H54 (cell line): ENCODE measurements around the gene COL27A1.

ENCODE experiments used
- DNase-seq: peaks from one replicate; pipeline ENCODE4 v3.0.0; 2011; ENCODE audit warnings: low spot score, mixed read lengths; ENCODE audit not compliant: insufficient read length
- FAIRE-seq: peaks from 3 replicates; lab custom pipeline; 2011; peaks lifted over from hg19 to GRCh38; lab: Jason Lieb, UNC
- POLR2A ChIP-seq: IDR thresholded peaks from 2 replicates; pipeline ENCODE4 v1.6.1; 2011; ENCODE audit warnings: low read depth, mild to moderate bottlenecking, low read length

COL27A1 gene

GRCh38 chr9:114282104-114282485, 126.8 kb downstream of the COL27A1 start:
- DNase-seq (no peak), FAIRE-seq (no peak)
- no peak for TF ChIP-seq POLR2A

DNA sequence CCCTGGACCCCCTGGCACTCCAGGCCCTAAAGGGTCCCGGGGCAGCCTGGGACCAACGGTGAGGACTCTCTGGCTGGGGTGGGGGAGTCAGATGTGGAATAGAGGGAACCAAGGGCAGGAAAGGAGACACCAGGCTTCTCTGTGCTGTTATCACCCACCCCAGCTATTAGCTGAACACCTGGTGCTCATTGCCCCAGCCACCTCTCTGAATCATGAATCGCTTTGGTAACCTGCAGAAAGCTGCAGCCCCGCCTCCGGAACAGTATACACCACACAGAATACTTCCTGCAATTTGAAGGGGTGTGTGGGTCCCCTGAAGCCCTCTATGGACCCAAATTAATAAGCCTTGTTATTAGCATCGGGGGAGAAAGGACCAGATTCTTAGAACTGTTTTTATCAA, 127.2 kb downstream of the COL27A1 start:
- DNase-seq (no peak), FAIRE-seq (no peak)
- TF ChIP-seq POLR2A: no peak

- FAIRE-seq (peak; percentile 80), DNase-seq (no peak)
Observed at GRCh38 chr9:114282926-114283325, 127.6 kb downstream of the COL27A1 start.

DNA sequence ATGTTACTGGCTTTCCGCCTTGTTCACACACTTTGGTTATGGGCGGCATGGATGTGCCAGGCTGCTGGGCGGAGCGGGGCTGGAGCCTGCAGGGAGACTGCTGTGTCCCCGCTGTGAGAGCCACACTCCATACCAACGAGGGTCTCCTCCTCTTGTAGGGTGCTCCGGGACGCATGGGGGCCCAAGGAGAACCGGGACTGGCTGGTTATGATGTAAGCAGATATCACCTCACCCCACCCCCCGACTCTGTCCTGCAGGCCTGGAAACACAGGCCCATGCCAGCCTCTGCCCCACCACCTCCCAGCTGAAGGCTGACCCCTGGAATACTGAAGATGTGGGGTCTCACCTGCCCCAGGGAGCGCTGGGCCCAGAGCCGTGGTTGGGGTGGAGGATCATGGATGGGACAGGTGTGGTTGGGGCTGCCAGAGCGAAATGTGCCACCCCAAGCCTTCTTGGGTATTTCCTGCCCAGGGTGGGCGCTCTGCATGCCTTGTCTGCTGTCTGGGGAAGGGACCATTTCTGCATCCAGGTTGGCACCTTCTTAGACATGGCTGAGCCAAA, 128.3 kb downstream of the COL27A1 start:
- DNase-seq (no peak), FAIRE-seq (no peak)
- no peak for TF ChIP-seq POLR2A

More at GRCh38 chr9:114282926-114283325, 127.6 kb downstream of the COL27A1 start:
- TF ChIP-seq POLR2A: no peak

DNA sequence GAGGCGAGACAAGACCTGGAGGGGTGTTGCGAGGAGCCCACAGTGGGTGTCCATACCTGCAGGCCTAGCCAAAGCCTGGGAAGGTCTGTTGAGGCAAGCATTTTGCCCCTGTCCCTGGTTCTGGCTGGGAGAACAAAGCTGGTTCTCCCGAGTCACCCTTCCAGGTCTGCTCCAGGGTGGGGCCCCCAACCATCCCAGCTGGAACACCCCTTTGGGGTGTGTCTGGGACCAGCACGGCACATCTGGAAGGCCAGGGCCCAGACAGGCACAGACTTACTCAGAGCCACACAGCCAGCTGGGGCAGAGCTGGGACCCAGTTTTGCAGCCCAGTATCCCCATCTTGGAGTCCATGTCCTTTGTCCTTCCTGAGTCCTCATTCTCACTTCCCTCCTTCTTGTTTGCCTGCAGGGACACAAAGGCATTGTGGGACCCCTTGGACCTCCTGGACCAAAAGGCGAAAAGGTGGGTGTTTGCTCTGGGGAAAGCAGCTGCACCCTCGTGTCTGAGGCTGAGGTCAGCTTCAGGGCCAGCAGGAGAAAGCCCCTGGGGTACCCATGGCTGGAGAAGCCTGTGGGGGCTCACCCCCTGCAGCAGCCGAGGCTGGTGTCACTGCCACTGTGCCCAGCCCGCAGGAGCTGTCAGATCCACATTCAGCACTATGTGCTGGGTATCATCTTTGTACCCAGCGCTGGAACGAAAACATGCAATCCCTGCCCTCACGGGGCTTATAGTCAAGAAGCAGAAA, 129.2 kb downstream of the COL27A1 start:
- DNase-seq: no peak
- no peak for FAIRE-seq
- no peak for TF ChIP-seq POLR2A

GRCh38 chr9:114285166-114285867, 130.0 kb downstream of the COL27A1 start:
- TF ChIP-seq POLR2A: no peak
- FAIRE-seq (peak; percentile 72), DNase-seq (peak; percentile 76)

DNA sequence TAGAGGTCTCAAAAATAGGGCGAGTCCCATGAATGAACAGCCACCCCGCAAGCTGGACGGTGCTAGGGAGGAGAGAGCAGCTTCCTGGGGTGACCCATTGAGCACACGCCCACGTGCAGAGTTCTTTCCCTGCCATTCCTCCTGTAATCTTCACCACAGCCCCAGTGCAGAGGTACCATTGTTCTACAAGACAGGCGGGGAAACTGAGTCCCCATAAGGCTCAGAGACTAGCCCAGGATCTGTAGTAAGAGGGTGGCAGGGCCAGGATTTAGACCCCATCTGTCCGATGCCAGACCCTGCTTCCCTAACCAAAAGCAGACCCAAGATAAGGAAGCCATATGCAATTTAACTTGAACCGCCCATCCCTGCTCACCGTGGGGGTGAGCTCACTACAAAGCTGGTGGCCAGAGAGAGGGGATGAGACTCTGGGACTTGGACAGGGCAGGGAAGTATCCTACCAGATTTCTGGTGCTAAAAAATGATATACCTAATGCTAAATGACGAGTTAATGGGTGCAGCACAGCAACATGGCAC, 130.9 kb downstream of the COL27A1 start:
- no peak for FAIRE-seq
- TF ChIP-seq POLR2A: no peak
- no peak for DNase-seq

DNA sequence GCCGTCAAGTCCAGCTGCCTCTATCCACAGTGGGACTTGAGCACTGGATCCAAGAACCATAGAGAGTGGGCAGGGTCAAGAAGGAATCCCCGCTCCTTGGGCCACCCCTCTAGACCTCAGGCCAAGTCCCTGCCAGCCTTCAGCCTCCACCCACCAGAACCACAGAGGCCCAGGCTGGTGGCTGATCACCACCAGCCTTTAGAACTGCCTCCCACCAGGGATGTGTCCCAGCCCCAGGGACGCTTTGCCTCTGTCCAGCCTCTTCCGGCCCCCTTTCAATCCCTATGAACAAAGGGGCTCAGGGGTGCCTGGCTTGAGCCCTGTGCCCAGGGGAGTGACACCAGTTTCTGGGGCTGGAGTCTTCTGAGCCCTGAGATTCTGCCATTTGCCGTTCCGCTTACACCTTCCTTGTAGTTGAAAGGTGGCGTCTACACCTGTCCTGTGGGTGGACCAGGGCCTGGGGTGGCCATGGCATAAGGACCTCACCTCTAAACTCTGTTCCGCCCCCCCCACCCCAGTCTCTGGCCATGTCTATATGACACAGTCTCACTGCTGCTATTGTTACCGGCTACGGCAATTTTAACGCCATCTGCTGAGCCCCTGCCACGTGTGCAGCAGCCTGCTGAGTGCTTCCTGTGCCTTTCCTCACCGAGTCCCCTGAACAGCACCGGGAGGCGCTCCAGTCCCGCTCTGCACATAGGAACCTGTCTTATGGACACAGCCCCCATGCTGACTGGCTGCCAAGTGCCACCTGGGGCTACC, 131.8 kb downstream of the COL27A1 start:
- no peak for DNase-seq
- TF ChIP-seq POLR2A: no peak
- FAIRE-seq: no peak

- TF ChIP-seq POLR2A: no peak
- DNase-seq: no peak
- no peak for FAIRE-seq
Observed at GRCh38 chr9:114287763-114288192, 132.4 kb downstream of the COL27A1 start.

DNA sequence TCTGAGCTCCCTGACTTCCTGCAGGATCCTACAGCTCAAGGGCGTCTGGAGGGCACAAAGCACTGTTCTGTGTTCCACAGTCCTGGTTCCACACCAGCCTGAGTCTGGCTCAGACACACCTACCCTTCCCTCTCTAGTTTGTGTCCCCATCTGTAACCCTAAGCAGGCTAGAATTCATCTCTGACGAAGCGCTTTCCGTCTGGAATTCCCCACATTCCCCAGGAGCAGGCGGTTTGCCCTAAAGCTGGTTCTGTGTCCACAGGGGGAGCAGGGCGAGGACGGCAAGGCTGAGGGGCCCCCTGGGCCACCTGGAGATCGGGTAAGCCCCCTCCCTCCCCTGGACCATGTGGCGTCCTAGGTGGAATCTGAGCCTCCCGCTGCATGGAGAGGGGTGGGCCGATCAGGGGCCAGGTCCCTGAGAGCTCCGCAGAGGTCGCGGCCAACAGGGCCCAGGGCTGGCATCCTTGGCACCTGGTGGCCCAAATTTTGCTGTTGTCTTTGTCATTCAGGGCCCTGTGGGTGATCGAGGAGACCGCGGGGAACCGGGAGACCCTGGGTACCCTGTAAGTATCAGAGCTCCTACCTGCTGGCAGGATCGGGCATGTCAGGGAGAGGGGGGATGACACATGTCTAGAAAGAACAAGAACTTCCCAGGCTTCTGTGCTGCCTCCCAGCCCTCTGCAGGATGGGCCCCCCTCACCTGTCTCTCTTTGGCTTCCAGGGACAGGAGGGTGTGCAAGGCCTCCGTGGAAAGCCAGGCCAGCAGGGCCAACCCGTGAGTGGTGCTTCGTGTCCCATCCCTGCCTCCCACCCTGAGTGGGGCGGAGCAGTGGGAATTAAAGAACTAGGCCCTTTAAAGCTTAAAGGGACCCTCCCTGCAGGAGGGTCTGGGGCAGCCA, 133.1 kb downstream of the COL27A1 start:
- DNase-seq: peak; percentile 54
- TF ChIP-seq POLR2A: no peak
- peak; percentile 94 for FAIRE-seq

GRCh38 chr9:114289106-114289505, 133.8 kb downstream of the COL27A1 start:
- DNase-seq: no peak
- TF ChIP-seq POLR2A: no peak
- no peak for FAIRE-seq
